Mesendoderm (in vitro differentiated cells): ENCODE data around the gene ADH6.

Experiments
- DNase-seq: peaks from one replicate; pipeline ENCODE4 v3.0.0; 2013
- H2AK5ac ChIP-seq: 2 replicates; pipeline ENCODE4 v1.6.1; 2013; ENCODE audit warnings: low read length, inconsistent platforms
- H2BK120ac ChIP-seq: 2 replicates; pipeline ENCODE4 v1.6.1; 2013; ENCODE audit warnings: low read depth, mild to moderate bottlenecking, low read length, moderate library complexity, mixed read lengths
- H2BK15ac ChIP-seq: replicated peaks from 2 replicates; pipeline ENCODE4 v1.6.1; 2013; ENCODE audit warnings: low read depth, mild to moderate bottlenecking, moderate library complexity
- H2BK5ac ChIP-seq: 2 replicates; pipeline ENCODE4 v1.6.1; 2013; ENCODE audit warnings: low read length, inconsistent platforms
- H3K18ac ChIP-seq: 2 replicates; pipeline ENCODE4 v1.6.1; 2013; ENCODE audit warnings: mild to moderate bottlenecking, low read length, mixed read lengths
- H3K23ac ChIP-seq: one replicate; pipeline ENCODE4 v1.6.1; 2013; ENCODE audit warnings: low read length
- H3K27ac ChIP-seq: 2 replicates; pipeline ENCODE4 v1.5.1; 2013; ENCODE audit warnings: low read depth, mild to moderate bottlenecking, inconsistent platforms, low read length, moderate library complexity
- H3K27me3 ChIP-seq: 2 replicates; pipeline ENCODE4 v1.6.1; 2013; ENCODE audit warnings: low read length, control low read depth, mild to moderate bottlenecking, inconsistent platforms; ENCODE audit not compliant: insufficient read depth, poor library complexity
- H3K36me3 ChIP-seq: 2 replicates; pipeline ENCODE4 v1.6.1; 2013; ENCODE audit warnings: low read length, inconsistent platforms; ENCODE audit not compliant: control insufficient read depth, insufficient read depth
- H3K4ac ChIP-seq: one replicate; pipeline ENCODE4 v1.6.1; 2013; ENCODE audit warnings: low read depth, mild to moderate bottlenecking, low read length, moderate library complexity
- H3K4me1 ChIP-seq: 2 replicates; pipeline ENCODE4 v1.6.1; 2013; ENCODE audit warnings: low read depth, low read length, inconsistent platforms; ENCODE audit not compliant: control insufficient read depth
- H3K4me2 ChIP-seq: 2 replicates; pipeline ENCODE4 v1.6.1; 2013; ENCODE audit warnings: low read length
- H3K4me3 ChIP-seq: 2 replicates; pipeline ENCODE4 v1.5.1; 2013; ENCODE audit warnings: mild to moderate bottlenecking, low read length
- H3K56ac ChIP-seq: one replicate; pipeline ENCODE4 v1.6.1; 2013; ENCODE audit warnings: low read length
- H3K79me1 ChIP-seq: 2 replicates; pipeline ENCODE4 v1.6.1; 2013; ENCODE audit warnings: low read length, inconsistent platforms
- H3K79me2 ChIP-seq: 2 replicates; pipeline ENCODE4 v1.6.1; 2013; ENCODE audit warnings: mild to moderate bottlenecking, low read length; ENCODE audit not compliant: control insufficient read depth, insufficient read depth
- H3K9ac ChIP-seq: 2 replicates; pipeline ENCODE4 v1.6.1; 2013; ENCODE audit warnings: low read length, inconsistent platforms
- H4K5ac ChIP-seq: one replicate; pipeline ENCODE4 v1.6.1; 2013; ENCODE audit warnings: low read length
- H4K8ac ChIP-seq: one replicate; pipeline ENCODE4 v1.6.1; 2013; ENCODE audit warnings: low read depth, mild to moderate bottlenecking, control low read depth, low read length, moderate library complexity
- WGBS: extraction: QIAGEN DNeasy Blood & Tissue Kit; methylation state at CpG from one replicate; pipeline ENCODE4 v1.1.7; 2013; ENCODE audit warnings: low lambda C conversion rate, missing lambda C conversion rate; ENCODE audit not compliant: insufficient coverage; ENCODE audit errors: extremely low coverage; 5-methylcytosine and 5-hydroxymethylcytosine counted together

Gene ADH6

GRCh38 chr4:99205153-99205979 lies 13.7 kb downstream of the ADH6 start:
- Histone ChIP-seq H4K8ac (no peak overlapping the region), H2BK15ac (no peak overlapping the region), H3K4me3 (no peak overlapping the region), H3K36me3 (no peaks in the 10 kb centered on the region), H3K27ac (no peak overlapping the region), H3K79me2 (no peaks in the 10 kb centered on the region), H3K4me2 (no peak overlapping the region), H3K23ac (no peak overlapping the region), H3K4ac (no peak overlapping the region), H3K9ac (no peak overlapping the region), H2AK5ac (no peak overlapping the region), H2BK120ac (no peak overlapping the region), H2BK5ac (no peak overlapping the region), H3K18ac (no peak overlapping the region), H3K27me3 (no peaks in the 10 kb centered on the region), H3K56ac (no peak overlapping the region), H4K5ac (no peak overlapping the region), H3K4me1 (no peaks in the 10 kb centered on the region), H3K79me1 (no peaks in the 10 kb centered on the region)
- no CpG with 5 or more reads among the region's 5 CpGs for WGBS
- peak; percentile 44 for DNase-seq

GRCh38 chr4:99202536-99202935 lies 16.5 kb downstream of the ADH6 start:
- no peak overlapping the region for H3K4ac ChIP-seq
- H3K79me1 ChIP-seq = no peaks in the 10 kb centered on the region
- H3K56ac ChIP-seq = no peak overlapping the region
- H3K79me2 ChIP-seq = no peaks in the 10 kb centered on the region
- H2BK120ac ChIP-seq = no peak overlapping the region
- H3K36me3 ChIP-seq = no peaks in the 10 kb centered on the region
- H4K5ac ChIP-seq = no peak overlapping the region
- no peaks in the 10 kb centered on the region for H3K4me1 ChIP-seq
- H3K4me3 ChIP-seq = no peak overlapping the region
- no CpG with 5 or more reads among the region's 5 CpGs for WGBS
- no peak overlapping the region for H3K27ac ChIP-seq
- DNase-seq = no peak
- H3K4me2 ChIP-seq = no peak overlapping the region
- H2AK5ac ChIP-seq = no peak overlapping the region
- H2BK15ac ChIP-seq = no peak overlapping the region
- H3K27me3 ChIP-seq = no peaks in the 10 kb centered on the region
- H3K9ac ChIP-seq = no peak overlapping the region
- no peak overlapping the region for H4K8ac ChIP-seq
- H2BK5ac ChIP-seq = no peak overlapping the region
- H3K23ac ChIP-seq = no peak overlapping the region
- H3K18ac ChIP-seq = no peak overlapping the region

DNA sequence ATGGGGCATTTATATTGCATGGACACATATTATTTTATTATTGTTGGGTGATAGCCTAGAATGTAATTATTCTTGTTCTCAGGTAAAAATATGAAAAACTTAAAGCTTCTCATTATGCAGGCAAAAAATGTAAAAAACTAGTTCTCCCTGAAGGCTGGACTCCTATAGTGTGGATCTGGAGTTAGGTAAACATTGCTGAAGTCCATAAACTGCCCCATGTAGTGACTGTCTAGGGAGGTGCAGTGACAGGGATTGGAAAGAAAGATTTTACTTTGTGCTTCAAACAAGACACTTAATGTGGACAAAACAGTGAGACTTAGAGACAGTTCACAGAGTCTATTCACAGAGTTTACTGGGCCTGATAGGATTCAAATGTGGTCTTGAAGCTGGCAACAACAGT lies 17.0 kb downstream of the ADH6 start:
- no peak overlapping the region for H3K56ac ChIP-seq

DNA sequence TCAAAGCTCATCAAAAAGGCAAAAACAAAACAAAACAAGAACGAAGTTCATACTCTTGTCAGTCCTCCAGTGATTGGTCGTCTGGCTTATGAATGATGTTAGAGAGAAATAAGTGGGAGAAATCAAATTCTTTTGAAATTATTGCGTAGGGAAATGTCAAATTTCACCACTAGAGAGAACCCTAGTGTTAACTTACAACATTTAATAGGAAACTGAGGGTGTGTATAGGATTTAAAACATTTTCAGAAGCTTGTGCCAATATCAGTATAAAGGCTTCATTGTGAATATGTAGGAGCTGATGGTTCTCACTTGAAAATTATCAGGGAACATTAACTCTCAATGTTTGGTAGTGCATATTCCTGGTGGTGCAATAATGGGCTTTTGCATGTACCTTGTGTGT lies 17.4 kb downstream of the ADH6 start:
- DNase-seq = no peak
- WGBS = no CpG with 5 or more reads among the region's 3 CpGs
- H3K36me3 ChIP-seq = no peaks in the 10 kb centered on the region
- H3K23ac ChIP-seq = no peak overlapping the region
- H2BK15ac ChIP-seq = no peak overlapping the region
- no peak overlapping the region for H2AK5ac ChIP-seq
- H3K79me2 ChIP-seq = no peaks in the 10 kb centered on the region
- H3K4ac ChIP-seq = no peak overlapping the region
- no peak overlapping the region for H3K56ac ChIP-seq
- no peak overlapping the region for H4K5ac ChIP-seq
- no peaks in the 10 kb centered on the region for H3K27me3 ChIP-seq
- no peak overlapping the region for H2BK5ac ChIP-seq
- H3K4me1 ChIP-seq = no peaks in the 10 kb centered on the region
- H2BK120ac ChIP-seq = no peak overlapping the region
- H3K9ac ChIP-seq = no peak overlapping the region
- H3K79me1 ChIP-seq = no peaks in the 10 kb centered on the region
- no peak overlapping the region for H3K18ac ChIP-seq
- H3K4me2 ChIP-seq = no peak overlapping the region
- no peak overlapping the region for H3K27ac ChIP-seq
- no peak overlapping the region for H4K8ac ChIP-seq
- no peak overlapping the region for H3K4me3 ChIP-seq

More for the DNA sequence above, 17.0 kb downstream of the ADH6 start:
- Histone ChIP-seq H3K4me3 (no peak overlapping the region), H3K4ac (no peak overlapping the region), H3K27me3 (no peaks in the 10 kb centered on the region), H2BK5ac (no peak overlapping the region), H3K23ac (no peak overlapping the region), H4K8ac (no peak overlapping the region), H3K36me3 (no peaks in the 10 kb centered on the region), H4K5ac (no peak overlapping the region), H3K4me2 (no peak overlapping the region), H3K18ac (no peak overlapping the region), H3K79me2 (no peaks in the 10 kb centered on the region), H2BK15ac (no peak overlapping the region), H3K79me1 (no peaks in the 10 kb centered on the region), H3K9ac (no peak overlapping the region), H2BK120ac (no peak overlapping the region), H2AK5ac (no peak overlapping the region), H3K27ac (no peak overlapping the region), H3K4me1 (no peaks in the 10 kb centered on the region)
- no peak for DNase-seq

DNA sequence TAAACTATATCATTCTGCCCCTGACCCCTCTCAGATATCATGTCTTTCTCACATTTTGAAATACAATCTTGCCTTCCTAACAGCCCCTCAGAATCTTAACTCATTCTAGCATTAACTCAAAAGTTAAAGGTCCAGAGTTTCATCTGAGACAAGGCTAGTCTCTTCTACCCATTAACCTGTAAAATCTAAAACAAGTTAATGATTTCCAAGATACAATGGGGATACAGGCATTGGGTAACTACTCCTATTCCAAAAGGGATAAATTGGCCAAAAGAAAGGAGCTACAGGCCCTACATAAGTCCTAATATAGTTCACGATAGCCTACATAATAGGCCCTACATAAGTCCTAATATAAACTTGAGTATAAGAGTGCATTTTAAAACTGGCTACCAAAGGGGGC lies 18.9 kb downstream of the ADH6 start:
- no peak overlapping the region for H3K56ac ChIP-seq
- H2BK5ac ChIP-seq = no peak overlapping the region
- no peak overlapping the region for H3K23ac ChIP-seq
- DNase-seq = no peak
- no peak overlapping the region for H3K9ac ChIP-seq
- no peak overlapping the region for H2BK120ac ChIP-seq
- no peak overlapping the region for H3K4me2 ChIP-seq
- no peaks in the 10 kb centered on the region for H3K27me3 ChIP-seq
- no peak overlapping the region for H3K18ac ChIP-seq
- H3K27ac ChIP-seq = no peak overlapping the region
- no peak overlapping the region for H2BK15ac ChIP-seq
- H4K5ac ChIP-seq = no peak overlapping the region
- WGBS = no CpG with 5 or more reads among the region's 1 CpG
- H3K79me1 ChIP-seq = no peaks in the 10 kb centered on the region
- H2AK5ac ChIP-seq = no peak overlapping the region
- no peak overlapping the region for H4K8ac ChIP-seq
- H3K79me2 ChIP-seq = no peaks in the 10 kb centered on the region
- no peak overlapping the region for H3K4ac ChIP-seq
- no peak overlapping the region for H3K4me3 ChIP-seq
- H3K36me3 ChIP-seq = no peaks in the 10 kb centered on the region
- no peaks in the 10 kb centered on the region for H3K4me1 ChIP-seq

- no peak overlapping the region for H3K4me3 ChIP-seq
- H3K9ac ChIP-seq = no peak overlapping the region
- H3K4me2 ChIP-seq = no peak overlapping the region
- no peak overlapping the region for H4K8ac ChIP-seq
- no peak overlapping the region for H3K4ac ChIP-seq
- H3K23ac ChIP-seq = no peak overlapping the region
- H2BK120ac ChIP-seq = no peak overlapping the region
- no CpG with 5 or more reads among the region's 5 CpGs for WGBS
- H3K27me3 ChIP-seq = no peaks in the 10 kb centered on the region
- H2BK15ac ChIP-seq = no peak overlapping the region
- no peaks in the 10 kb centered on the region for H3K79me2 ChIP-seq
- no peak overlapping the region for H3K27ac ChIP-seq
- no peak overlapping the region for H3K18ac ChIP-seq
- no peak overlapping the region for H3K56ac ChIP-seq
- H4K5ac ChIP-seq = no peak overlapping the region
- no peaks in the 10 kb centered on the region for H3K79me1 ChIP-seq
- no peaks in the 10 kb centered on the region for H3K36me3 ChIP-seq
- no peak overlapping the region for H2BK5ac ChIP-seq
- no peak for DNase-seq
- H2AK5ac ChIP-seq = no peak overlapping the region
- H3K4me1 ChIP-seq = no peaks in the 10 kb centered on the region
Observed at GRCh38 chr4:99190336-99190735, 28.7 kb downstream of the ADH6 start.
